ENCODE data around the gene OR10G7.

GRCh38 chr11:124075841-124076651 lies 34.9 kb upstream of the OR10G7 start:
- TF ChIP-seq TARDBP (IDR thresholded peaks at IDR 0.05) (no peak), SUZ12 (IDR thresholded peaks at IDR 0.05) (no peak), HDGF (IDR thresholded peaks at IDR 0.05; ENCODE audit: borderline replicate concordance) (no peak), FOXA1 (IDR thresholded peaks at IDR 0.05) (no peak), NFRKB (IDR thresholded peaks at IDR 0.05) (no peak)
- TF ChIP-seq, protein P1, sequence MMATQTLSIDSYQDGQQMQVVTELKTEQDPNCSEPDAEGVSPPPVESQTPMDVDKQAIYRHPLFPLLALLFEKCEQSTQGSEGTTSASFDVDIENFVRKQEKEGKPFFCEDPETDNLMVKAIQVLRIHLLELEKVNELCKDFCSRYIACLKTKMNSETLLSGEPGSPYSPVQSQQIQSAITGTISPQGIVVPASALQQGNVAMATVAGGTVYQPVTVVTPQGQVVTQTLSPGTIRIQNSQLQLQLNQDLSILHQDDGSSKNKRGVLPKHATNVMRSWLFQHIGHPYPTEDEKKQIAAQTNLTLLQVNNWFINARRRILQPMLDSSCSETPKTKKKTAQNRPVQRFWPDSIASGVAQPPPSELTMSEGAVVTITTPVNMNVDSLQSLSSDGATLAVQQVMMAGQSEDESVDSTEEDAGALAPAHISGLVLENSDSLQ (IDR thresholded peaks at IDR 0.05), result no peak

Measured in HEK293T (cell line).